Liver (tissue), 9 donors: Measurements from ENCODE around the gene ESPN. TPM values are rescaled to one million over a fixed set of nuclear protein-coding genes. Genes with fewer than 3 reads are reported as not detected.

Experiments used
- DNase-seq: peaks from one replicate; pipeline ENCODE4 v3.0.0-alpha.2; 2017; ENCODE audit warnings: low spot score
- H3K27ac ChIP-seq, 2 donors: one replicate each; pipeline ENCODE4 v1.7.0; 2013; ENCODE audit warnings: inconsistent platforms in 2 of 2, low read length in 2 of 2, control low read depth in 1 of 2, low read depth in 1 of 2, mild to moderate bottlenecking in 1 of 2
- H3K27me3 ChIP-seq, 4 donors: one replicate each; pipeline versions ENCODE4 v1.6.1 to v1.7.0; 2013; ENCODE audit warnings: low read length in 3 of 4, inconsistent platforms in 1 of 4, mild to moderate bottlenecking in 1 of 4, moderate library complexity in 1 of 4; ENCODE audit not compliant: control insufficient read depth in 4 of 4, insufficient read depth in 4 of 4
- H3K36me3 ChIP-seq, 4 donors: one replicate each; pipeline versions ENCODE4 v1.6.1 to v1.7.0; 2013; ENCODE audit warnings: low read length in 3 of 4, mild to moderate bottlenecking in 3 of 4, low read depth in 1 of 4, moderate library complexity in 1 of 4; ENCODE audit not compliant: control insufficient read depth in 4 of 4, insufficient read depth in 3 of 4
- H3K4me1 ChIP-seq, 4 donors: one replicate each; pipeline versions ENCODE4 v1.6.1 to v1.7.0; 2013; ENCODE audit warnings: low read length in 3 of 4, mild to moderate bottlenecking in 3 of 4, moderate library complexity in 1 of 4; ENCODE audit not compliant: control insufficient read depth in 4 of 4, insufficient read depth in 4 of 4
- H3K4me3 ChIP-seq, 3 donors: one replicate each; pipeline versions ENCODE4 v1.6.1 to v1.7.0; 2013; ENCODE audit warnings: low read length in 3 of 3, control low read depth in 1 of 3, low read depth in 1 of 3, mild to moderate bottlenecking in 1 of 3
- H3K9ac ChIP-seq, 2 donors: one replicate each; pipeline ENCODE4 v1.7.0; 2013; ENCODE audit warnings: low read length in 2 of 2, mild to moderate bottlenecking in 2 of 2, moderate library complexity in 2 of 2, control low read depth in 1 of 2, low read depth in 1 of 2
- H3K9me3 ChIP-seq, 4 donors: one replicate each; pipeline versions ENCODE4 v1.6.1 to v1.7.0; 2013; ENCODE audit warnings: low read length in 3 of 4; ENCODE audit not compliant: control insufficient read depth in 4 of 4
- ATF3 ChIP-seq: IDR thresholded peaks from 2 replicates; pipeline ENCODE4 v1.6.1; 2016; ENCODE audit warnings: antibody characterized with exemption
- EGR1 ChIP-seq, 2 donors: IDR thresholded peaks; 2 replicates each; pipeline ENCODE4 v1.6.1; 2016 to 2018; ENCODE audit warnings: antibody characterized with exemption in 2 of 2, low read depth in 2 of 2
- FOXA1 ChIP-seq: IDR thresholded peaks from 2 replicates; pipeline ENCODE4 v1.6.1; 2016; ENCODE audit warnings: antibody characterized with exemption
- FOXA2 ChIP-seq: IDR thresholded peaks from 2 replicates; pipeline ENCODE4 v1.6.1; 2016; ENCODE audit warnings: antibody characterized with exemption
- GABPA ChIP-seq, 2 donors: IDR thresholded peaks in 1 of 2; conservative IDR thresholded peaks in 1 of 2; 2 replicates each; pipeline ENCODE4 v1.6.1; 2016; ENCODE audit warnings: antibody characterized with exemption in 2 of 2, mild to moderate bottlenecking in 1 of 2, moderate library complexity in 1 of 2
- HNF4A ChIP-seq, 2 donors: conservative IDR thresholded peaks; 2 replicates each; pipeline ENCODE4 v1.6.1; 2016; ENCODE audit warnings: antibody characterized with exemption in 2 of 2, mild to moderate bottlenecking in 2 of 2
- HNF4G ChIP-seq: IDR thresholded peaks from 2 replicates; pipeline ENCODE4 v1.6.1; 2016; ENCODE audit warnings: antibody characterized with exemption
- JUND ChIP-seq, 2 donors: IDR thresholded peaks; 2 replicates each; pipeline ENCODE4 v1.6.1; 2016; ENCODE audit warnings: antibody characterized with exemption in 2 of 2
- NR2F2 ChIP-seq: IDR thresholded peaks from 2 replicates; pipeline ENCODE4 v1.6.1; 2016; ENCODE audit warnings: antibody characterized with exemption
- RAD21 ChIP-seq, 2 donors: IDR thresholded peaks; 2 replicates each; pipeline ENCODE4 v1.6.1; 2016; ENCODE audit warnings: antibody characterized with exemption in 2 of 2, mild to moderate bottlenecking in 2 of 2
- REST ChIP-seq: IDR thresholded peaks from 2 replicates; pipeline ENCODE4 v1.6.1; 2016; ENCODE audit warnings: antibody characterized with exemption, mild to moderate bottlenecking
- RXRA ChIP-seq, 2 donors: IDR thresholded peaks; 2 replicates each; pipeline ENCODE4 v1.6.1; 2017 to 2018; ENCODE audit warnings: antibody characterized with exemption in 2 of 2, mild to moderate bottlenecking in 1 of 2
- SP1 ChIP-seq: IDR thresholded peaks from 2 replicates; pipeline ENCODE4 v1.6.1; 2018; ENCODE audit warnings: antibody characterized with exemption, mild to moderate bottlenecking
- TAF1 ChIP-seq: conservative IDR thresholded peaks from 2 replicates; pipeline ENCODE4 v1.6.1; 2016; ENCODE audit warnings: antibody characterized with exemption, mild to moderate bottlenecking
- YY1 ChIP-seq: IDR thresholded peaks from 2 replicates; pipeline ENCODE4 v1.6.1; 2016; ENCODE audit warnings: antibody characterized with exemption, mild to moderate bottlenecking
- WGBS: extraction: QIAGEN DNeasy Blood & Tissue Kit; methylation state at CpG from one replicate; pipeline ENCODE4 v1.1.7; 2013; 5-methylcytosine and 5-hydroxymethylcytosine counted together
- polyA plus RNA-seq, 2 donors: library from polyadenylated mRNA; stranded (reverse) in 1 of 2; unstranded in 1 of 2; fragments of 200-250 nt in 1 of 2; fragments of >200 nt in 1 of 2; fragmentation: Nextera tagmentation in 1 of 2; extraction: Ambion mirVana in 1 of 2; gene quantifications; one replicate each; pipeline versions ENCODE4 v1.2.1 to v1.2.3, GENCODE V29; 2013 to 2015
- total RNA-seq, 2 donors: library from RNA; depleted of rRNA; stranded (reverse); fragments of >200 nt; gene quantifications; one replicate each; pipeline ENCODE4 v1.2.3, GENCODE V29; 2014
- TF ChIP-seq, protein P1 (sequence below): IDR thresholded peaks from 2 replicates; pipeline ENCODE4 v1.6.1; 2016; ENCODE audit warnings: antibody characterized with exemption
- TF ChIP-seq, protein P2 (sequence below): IDR thresholded peaks from 2 replicates; pipeline ENCODE4 v1.6.1; 2016; ENCODE audit warnings: antibody characterized with exemption
- TF ChIP-seq, protein P3 (sequence below): fragments of 150-350 bp; IDR thresholded peaks from 2 replicates; pipeline ENCODE4 v1.5.1; 2017; ENCODE audit warnings: improper control_type of control experiment, low read depth, low read length; ENCODE audit not compliant: missing input control
- donor health status: healthy.
- donor health status: healthy.
- donor health status: healthy.
- donor health status: healthy.
- donor health status: healthy.

The ESPN gene
- total and polyA plus RNA-seq, 4 donors = 61.5 to 103 (median 68.2) TPM

GRCh38 chr1:6499296-6499695 is 74.7 kb downstream of the ESPN start:
- TF ChIP-seq HNF4G (no peak), GABPA (IDR thresholded peaks at IDR 0.05 in 1 of 2, conservative IDR thresholded peaks at IDR 0.05 in 1 of 2) (no peak), FOXA1 (no peak), YY1 (no peak), REST (no peak), RAD21 (IDR thresholded peaks at IDR 0.05) (no peak), HNF4A (conservative IDR thresholded peaks at IDR 0.05) (no peak), ATF3 (no peak), NR2F2 (no peak), JUND (IDR thresholded peaks at IDR 0.05) (no peak), RXRA (IDR thresholded peaks at IDR 0.05) (no peak), TAF1 (no peak), EGR1 (IDR thresholded peaks at IDR 0.05; ENCODE audit: low read depth in 2 of 2) (no peak), FOXA2 (no peak), SP1 (no peak)
- TF ChIP-seq, protein P1, sequence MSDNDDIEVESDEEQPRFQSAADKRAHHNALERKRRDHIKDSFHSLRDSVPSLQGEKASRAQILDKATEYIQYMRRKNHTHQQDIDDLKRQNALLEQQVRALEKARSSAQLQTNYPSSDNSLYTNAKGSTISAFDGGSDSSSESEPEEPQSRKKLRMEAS = no peak
- TF ChIP-seq, protein P2, sequence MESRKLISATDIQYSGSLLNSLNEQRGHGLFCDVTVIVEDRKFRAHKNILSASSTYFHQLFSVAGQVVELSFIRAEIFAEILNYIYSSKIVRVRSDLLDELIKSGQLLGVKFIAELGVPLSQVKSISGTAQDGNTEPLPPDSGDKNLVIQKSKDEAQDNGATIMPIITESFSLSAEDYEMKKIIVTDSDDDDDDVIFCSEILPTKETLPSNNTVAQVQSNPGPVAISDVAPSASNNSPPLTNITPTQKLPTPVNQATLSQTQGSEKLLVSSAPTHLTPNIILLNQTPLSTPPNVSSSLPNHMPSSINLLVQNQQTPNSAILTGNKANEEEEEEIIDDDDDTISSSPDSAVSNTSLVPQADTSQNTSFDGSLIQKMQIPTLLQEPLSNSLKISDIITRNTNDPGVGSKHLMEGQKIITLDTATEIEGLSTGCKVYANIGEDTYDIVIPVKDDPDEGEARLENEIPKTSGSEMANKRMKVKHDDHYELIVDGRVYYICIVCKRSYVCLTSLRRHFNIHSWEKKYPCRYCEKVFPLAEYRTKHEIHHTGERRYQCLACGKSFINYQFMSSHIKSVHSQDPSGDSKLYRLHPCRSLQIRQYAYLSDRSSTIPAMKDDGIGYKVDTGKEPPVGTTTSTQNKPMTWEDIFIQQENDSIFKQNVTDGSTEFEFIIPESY = no peak
- TF ChIP-seq, protein P3, sequence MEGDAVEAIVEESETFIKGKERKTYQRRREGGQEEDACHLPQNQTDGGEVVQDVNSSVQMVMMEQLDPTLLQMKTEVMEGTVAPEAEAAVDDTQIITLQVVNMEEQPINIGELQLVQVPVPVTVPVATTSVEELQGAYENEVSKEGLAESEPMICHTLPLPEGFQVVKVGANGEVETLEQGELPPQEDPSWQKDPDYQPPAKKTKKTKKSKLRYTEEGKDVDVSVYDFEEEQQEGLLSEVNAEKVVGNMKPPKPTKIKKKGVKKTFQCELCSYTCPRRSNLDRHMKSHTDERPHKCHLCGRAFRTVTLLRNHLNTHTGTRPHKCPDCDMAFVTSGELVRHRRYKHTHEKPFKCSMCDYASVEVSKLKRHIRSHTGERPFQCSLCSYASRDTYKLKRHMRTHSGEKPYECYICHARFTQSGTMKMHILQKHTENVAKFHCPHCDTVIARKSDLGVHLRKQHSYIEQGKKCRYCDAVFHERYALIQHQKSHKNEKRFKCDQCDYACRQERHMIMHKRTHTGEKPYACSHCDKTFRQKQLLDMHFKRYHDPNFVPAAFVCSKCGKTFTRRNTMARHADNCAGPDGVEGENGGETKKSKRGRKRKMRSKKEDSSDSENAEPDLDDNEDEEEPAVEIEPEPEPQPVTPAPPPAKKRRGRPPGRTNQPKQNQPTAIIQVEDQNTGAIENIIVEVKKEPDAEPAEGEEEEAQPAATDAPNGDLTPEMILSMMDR = no peak
- WGBS = 90% methylated on average over 4 of the region's 4 CpGs
- Histone ChIP-seq H3K4me1 (peaks cover 2 to 14% (median 5%) of the 10 kb centered on the region in 4 donors), H3K27ac (no peak overlapping the region), H3K27me3 (no peaks in the 10 kb centered on the region), H3K9ac (no peak overlapping the region), H3K4me3 (no peak overlapping the region), H3K36me3 (no peaks in the 10 kb centered on the region), H3K9me3 (no peaks in the 10 kb centered on the region)
- no peak for DNase-seq
